HG03060 (cell line): ENCODE data around the gene C20orf144.

ENCODE experiments used
- ATAC-seq: cut with Tn5 transposase; IDR thresholded peaks from one replicate; pipeline ENCODE4 v1.9.1; 2021; ENCODE audit warnings: low read depth, moderate number of reproducible peaks; ENCODE audit not compliant: unreplicated experiment

Gene C20orf144

DNA sequence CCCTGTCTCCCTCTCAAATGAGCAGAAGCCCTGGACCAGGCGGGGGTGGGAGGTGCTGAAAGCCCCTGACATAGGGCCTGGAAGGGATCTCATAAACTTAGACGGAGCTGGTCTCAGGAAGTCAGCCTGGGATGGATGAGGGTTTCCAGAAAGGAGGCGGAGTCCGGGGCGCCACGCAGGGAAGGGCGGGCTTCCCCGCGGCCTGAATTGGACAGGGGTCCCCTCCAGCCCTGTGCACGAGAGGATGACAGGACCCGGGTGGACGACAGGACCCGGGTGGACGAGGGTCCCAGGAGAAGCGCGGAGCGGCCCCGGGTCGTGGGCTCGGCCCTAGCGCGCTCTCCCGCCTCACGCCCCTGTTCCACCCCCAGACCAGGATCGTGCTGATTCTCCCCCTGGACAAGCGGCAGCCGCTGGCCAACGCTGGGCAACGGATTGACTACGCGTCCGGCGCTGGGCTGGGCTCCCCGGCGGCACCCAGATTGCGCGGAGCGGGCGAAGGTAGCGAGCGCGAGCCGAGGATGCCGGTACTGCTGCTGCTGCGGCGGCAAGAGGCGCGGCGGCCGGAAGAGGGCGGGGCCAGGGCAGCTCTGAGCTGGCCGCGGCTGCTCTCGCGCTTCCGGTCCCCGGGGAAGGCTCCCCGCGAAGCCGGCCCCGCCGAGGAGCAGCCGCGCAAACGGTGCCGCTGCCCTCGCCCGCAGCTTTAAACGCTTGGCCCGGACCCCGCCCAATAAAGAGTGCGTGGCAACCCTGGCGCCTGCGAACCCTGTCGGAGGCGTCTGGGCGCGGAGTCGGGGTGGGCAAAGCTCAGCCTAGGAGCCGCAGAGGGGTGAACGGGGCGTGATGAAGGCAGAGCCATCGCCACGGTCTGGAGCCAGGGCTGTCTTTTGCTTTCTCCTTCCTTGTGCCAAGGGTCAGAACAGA, 1.3 kb downstream of the C20orf144 start:
- ATAC-seq: no peak

DNA sequence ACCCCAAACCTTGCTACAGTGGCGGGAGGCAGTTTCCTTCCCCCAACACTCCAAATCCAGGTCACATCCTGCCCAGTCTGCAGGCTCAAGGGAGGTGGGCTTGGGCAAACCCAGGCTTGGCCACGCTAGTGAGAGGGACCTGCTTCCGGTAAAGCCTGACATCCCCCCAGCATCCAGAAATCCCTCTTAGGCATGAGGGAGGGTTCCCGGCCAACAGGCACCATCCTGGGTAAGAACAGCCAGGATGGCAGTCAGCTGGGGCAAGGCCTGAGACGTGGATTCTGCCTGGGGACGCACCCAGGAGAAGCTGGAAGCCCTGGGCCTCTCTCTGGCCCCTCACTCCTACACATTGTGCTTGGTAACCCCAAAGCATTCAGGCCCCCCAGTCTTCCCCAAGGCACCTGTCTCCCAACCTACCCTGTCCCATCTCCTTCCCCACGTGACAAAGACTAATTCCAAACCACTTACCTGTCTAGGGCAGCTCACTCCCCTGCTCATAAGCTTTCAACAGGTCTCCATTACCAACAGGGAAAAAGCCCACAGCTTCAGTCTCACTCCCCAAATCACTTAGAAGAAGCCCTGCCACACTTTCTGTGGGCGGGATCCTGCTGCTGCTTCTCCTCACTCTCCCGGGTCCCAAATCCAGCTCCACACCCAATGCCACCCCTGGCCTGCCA, 2.1 kb downstream of the C20orf144 start:
- ATAC-seq: no peak

DNA sequence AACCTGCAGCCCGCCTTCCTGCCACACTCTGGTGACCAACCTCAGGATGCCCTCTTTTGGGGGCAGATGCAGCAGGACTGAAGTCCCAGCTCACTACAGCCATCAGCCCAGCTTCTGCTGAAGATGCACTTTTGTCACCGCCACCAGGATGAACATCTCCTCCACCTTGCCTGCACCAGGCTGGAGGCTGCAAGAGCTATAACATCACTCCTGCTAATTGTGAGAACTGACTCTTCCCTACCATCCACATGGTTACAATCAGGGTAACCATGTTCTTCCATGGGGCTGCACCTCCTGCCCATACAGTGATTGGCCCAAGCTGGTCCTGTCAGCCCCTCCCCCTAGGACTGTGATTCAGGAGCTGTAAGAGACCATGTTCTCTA, 2.6 kb downstream of the C20orf144 start:
- no peak for ATAC-seq

DNA sequence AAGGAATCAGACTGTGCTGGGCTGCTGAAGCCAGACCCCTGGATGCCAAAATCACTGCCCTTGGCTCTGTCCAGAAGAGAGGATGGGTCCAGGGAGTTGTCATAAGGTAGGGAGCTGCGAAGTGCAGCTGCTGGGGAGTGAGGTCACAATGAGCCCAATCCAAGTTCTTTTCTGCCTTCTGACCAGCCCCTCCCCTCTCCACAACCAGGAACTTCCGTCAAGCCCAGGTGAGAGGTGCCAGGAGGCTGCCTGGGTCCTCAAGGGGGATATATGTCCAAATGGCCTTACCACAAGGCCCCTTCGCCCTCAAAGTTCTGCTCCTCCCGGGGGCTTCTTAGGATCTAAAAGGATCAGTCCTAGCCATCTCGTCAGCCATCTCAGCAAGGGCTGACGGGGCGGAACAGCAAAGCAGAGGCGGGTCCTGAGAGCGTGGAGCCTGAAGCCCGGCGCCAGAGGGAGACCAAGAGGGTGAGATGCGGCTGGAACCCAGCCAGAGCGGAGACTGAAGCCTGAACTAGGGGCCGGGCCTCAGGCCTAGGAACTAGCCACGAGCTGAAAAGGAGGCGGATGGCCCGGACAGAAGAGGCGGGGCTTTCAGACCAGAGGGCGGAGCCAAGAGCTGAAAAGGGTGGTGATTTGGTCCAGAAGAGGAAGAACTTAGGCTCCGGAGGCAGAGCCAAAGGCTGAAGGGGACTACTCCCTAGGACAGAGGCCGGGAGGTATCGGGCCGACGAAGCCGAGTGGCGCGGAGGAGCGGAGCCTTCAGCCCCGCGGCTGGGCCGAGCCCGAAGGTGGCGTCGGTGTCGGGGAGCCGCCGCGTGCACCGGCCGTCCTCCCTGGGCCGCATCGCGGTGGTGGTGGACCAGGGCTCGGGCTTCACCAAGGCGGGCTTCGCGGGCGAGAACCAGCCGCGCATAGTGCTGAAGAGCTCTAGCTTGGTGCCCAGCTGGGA, 4.4 kb downstream of the C20orf144 start, which contains the start of gene ACTL10:
ACTL10 (plus strand) TSS at position 651 of the 952 bp plus-strand sequence. CDS start 555 bp downstream, outside the sequence.
- ATAC-seq: peak; percentile 70

DNA sequence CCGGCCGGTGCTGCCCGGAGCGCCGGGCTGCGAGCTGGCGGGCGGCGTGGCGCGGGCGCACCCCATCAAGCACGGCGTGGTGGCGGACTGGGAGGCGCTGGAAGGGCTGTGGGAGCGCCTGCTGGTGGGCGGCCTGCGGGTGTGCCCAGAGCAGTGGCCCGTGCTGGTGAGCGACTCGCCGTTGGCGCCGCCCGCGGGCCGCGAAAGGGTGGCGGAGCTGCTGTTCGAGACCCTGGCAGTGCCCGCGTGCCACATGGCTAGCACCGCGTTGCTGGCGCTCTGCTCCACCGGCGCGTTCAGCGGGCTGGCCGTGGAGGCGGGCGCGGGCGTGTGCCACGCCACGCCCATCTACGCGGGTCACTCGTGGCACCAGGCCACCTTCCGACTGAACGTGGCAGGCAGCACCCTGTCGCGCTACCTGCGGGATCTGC, 5.1 kb downstream of the C20orf144 start:
- peak; percentile 2 for ATAC-seq

DNA sequence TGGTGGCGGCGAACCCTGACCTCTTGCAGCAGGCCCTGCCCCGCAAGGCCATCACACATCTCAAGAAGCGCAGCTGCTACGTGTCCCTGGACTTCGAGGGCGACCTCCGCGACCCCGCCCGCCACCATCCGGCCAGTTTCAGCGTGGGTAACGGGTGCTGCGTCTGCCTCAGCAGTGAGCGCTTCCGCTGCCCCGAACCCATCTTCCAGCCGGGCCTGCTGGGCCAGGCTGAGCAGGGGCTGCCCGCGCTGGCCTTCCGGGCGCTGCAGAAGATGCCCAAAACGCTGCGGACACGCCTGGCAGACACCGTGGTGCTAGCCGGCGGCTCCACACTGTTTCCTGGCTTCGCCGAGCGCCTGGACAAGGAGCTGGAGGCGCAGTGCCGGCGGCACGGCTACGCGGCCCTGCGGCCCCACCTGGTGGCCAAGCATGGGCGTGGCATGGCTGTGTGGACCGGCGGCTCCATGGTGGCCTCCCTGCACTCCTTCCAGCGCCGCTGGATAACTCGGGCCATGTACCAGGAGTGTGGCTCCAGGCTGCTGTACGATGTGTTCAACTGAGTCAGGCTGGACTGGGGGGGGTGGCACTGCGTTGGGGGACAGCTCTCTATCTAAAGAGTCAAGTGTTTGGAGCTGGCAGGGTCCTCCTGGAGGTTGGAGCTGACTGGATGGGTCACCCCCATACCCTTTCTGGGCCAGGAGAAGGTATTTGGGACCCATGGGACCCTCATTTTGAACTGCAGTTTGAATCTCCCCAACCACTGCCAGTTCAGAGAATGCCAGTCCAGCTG, 5.7 kb downstream of the C20orf144 start:
- ATAC-seq: no peak

DNA sequence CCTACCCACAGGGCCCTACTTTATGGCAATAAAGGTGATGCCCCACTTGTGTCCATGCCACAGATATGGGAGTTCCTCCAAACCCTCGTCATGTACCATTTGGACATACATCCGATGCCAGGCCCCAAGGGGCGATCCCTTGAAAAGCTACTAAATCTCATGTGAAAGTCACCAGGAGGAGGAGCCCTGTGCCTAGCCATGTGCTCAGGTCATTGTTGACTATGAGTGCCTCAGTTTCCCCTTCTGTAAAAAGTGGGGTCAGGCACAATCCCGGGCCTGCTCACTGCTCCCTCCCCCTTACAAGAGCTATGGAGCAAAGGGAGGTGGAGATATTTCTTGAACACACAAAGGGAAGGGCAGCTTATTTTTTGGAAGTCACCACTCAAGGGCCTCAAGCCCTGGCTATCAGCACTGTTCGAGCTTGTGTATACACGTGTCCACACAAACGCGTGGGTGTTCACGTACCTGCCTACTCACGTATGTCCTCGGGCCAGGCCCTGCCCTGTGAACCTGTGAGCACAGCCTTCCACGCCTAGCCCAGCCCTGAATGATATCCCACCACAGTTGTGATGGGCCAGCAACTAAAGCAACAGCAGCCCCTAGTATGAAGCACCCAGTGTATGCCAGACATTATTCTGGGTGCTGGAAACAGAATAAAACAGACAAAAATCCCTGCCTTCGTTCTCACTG, 6.5 kb downstream of the C20orf144 start:
- no peak for ATAC-seq

DNA sequence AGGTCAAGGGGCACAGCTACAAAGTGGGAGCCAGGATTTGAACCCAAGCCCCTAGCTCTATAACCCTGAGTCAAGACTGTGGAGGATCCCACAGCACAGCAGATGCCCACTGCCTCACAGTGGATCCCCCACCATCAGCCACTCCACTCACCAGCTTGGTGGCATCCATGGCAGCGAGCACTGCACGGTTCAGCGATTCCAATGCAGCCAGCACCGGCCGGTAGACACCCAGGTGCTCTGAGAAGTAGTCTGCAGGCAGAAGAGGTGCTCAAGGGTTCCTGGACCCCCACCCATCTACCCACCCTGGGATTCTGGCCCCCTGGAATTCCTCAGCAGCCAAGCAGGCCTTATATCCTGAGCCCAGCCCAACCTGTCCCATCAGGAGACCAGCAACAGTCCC, 7.1 kb downstream of the C20orf144 start:
- no peak for ATAC-seq

DNA sequence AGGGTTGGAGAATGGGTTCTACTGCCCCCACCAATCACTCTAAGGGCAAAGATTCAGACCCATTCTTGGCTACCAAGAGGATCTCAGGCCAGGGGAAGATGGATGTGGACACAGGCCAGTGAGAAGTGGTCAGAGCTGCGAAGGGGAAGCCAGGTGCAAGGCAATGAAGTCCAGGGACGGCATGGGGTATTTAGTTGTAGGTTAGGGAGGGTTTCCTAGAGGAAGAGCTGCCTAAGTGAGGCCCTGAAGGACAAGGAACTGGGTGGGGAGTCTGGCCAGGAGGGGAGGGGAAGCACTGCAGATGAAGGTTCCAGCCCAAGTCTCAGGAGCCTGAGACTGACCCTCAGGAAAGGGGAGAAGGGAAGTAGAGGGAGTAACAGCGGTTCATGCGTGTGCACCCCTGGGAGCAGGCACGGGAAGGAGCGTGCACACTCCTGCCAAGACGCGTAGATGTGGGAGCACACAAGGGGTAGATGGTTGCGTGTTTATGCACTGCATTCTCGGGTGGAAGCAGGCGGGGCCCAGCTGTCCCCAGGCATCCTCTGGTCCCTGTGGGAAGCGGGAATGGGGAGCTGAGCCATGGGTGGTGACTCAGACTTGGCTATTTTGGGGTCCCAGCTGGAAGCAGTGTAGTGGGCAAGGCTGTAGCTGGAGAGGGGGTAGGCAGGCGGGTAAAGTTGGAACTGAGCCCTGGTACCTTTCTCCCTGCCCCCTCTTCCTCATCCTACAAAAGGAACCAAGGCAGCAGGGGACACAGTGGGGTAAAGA, 7.9 kb downstream of the C20orf144 start:
- no peak for ATAC-seq

DNA sequence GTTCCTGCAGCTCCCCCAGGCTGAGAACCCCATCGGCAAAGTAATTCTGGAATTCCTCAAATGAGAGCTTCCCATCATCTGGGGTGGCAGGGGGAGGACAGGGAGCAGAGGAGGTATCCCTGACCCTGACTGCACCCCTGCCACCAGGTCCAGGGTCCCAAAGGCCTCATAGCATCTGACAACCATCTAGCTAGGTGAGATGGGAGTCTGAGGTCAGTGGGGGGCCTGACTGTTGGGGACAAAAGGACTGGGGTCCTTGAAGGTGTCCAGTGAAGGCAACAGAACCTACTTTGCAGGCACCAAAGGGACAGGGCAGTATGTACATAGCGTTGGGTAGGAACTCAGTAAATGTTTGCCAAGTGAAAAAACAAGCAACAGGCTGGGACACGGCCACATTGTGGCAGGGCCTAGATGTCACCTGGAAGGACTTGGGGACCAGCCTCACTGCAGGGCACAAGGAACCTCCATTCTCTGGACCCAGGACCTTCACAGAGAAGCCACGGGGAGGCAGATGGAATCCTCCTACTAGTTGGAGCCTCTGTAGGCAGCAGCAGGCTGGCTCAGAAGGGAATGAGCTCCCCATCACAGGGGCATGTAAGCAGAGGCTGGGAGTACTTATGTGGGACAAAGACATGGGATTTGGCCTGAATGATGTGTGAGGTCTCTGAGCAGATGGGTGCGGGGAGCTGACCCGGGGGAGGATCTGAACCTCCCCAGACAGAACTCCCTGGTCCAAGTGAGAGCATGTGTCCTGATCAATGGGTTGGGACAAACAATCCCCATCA, 8.8 kb downstream of the C20orf144 start:
- no peak for ATAC-seq

DNA sequence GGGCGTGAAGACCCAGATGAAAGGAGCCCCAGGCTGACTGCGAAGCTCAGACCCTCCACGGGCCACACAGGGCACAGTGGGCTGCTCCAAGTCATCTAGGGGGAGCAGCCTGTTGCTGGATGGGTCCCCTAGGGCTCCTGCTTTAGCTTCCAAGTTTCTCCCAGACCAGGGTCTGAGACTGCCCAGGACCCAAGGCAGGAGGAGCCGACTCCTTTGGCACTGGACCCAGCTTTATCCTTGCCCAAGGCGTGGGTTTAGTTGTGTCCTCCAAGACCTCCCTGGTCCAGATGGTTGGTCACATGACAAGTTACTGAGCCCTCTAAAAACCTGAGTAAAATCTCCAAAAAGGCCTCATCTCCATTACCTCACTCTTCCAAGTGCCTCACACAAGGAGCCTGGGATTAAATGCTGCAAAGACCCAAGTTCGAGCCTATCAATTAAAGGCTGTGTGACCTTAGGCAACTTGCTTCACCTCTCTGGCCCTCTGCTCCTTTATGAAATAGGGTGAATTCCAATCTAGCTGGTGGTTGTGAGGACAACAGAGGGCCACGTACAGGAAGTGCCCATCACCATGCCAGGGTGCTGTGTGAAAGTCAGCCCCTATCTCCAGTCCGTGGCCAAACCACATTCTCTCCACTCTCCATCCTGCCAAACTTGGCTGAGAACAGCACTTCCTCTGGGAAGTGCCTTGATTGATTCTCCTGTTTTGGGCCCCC, 9.6 kb downstream of the C20orf144 start:
- ATAC-seq: no peak

DNA sequence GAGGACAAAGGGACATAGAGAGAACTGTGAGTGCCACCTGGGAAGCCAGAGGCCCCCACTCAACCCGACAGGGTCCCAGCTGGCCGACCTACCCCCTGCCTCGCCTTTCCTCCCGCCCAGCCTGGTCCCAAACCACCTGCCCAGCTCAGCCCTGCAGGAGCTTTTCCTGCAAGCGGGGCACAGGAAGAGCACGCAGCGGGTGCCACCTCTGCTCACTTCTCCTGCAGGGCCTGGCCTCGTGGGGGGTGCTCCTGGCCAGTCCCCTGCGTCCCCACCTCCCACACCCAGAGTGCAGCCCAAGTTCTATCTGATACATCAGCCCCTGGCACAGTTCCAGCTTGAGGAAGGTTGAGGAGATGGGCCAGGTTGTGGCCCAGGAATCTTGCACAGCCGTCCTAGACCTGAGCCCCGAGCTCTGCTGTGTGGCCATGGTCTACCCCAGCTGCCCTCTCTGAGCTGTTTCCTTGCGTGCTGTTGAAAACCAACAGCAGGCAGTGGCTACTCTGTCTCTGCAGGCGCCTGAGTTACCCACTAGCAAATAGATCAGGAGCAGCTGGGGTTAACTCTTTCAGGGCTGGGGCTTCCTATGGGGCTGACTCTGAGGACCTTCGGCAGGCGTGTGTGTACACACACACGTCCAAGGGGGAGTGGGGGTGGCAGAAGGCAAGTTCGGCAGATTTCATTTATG, 10.4 kb downstream of the C20orf144 start:
- no peak for ATAC-seq

DNA sequence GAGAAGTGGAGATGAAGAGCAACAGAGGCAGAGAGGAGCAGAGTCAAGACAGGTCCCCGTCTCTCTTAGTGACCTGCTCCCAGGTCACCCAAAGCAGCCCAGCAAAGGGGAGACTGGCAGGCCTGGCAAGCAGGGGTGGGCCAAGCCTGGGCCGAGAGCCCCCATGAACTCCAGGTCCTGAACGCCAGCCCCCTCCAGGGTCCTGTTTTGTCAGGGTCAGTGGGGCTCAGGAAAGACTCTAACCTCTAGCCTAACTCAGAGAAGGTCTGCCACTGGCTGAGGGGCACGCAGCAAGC, 10.9 kb downstream of the C20orf144 start:
- ATAC-seq: no peak

DNA sequence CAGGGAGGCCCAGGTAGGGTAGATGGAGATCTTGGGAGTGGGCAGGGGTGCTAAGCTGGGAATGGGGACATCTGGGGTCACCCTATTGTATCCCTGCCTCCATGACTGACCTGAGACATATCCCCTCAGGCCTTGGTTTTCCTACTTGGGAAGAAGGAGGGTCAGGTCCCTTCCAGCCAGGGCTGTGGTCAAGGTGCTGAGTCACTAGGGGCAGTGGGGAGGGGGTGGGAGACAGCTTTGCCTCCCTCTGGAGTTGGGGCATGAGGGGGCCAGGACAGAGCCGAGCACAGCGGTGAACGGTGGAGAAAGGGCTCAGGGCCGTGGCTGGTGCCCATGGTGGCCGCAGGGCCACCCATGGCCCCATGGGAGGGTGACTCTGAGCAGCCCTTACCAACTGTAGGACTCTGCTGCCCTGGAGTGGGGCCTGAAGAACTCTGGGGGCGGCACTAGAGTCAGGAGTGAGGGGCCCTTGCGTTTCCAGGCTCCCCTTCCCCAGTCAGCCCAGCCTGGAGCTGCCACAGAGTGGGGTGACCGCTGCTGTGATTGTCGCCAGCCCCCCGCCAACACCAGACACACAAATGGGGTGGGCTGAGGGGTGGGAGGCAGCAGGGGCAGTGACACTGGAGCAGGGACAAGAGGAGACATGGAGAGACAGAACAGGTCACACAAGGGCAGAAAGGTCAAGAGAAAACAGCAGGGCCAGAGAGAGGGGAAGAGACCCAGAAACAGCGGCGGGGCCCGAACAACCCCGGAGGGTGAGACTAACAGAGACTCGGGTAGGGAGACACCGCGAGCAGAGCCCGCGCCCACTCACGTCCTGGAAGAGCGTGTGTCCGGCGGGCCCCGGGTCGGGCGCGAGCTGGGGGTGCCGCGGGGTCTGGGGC, 11.5 kb downstream of the C20orf144 start:
- no peak for ATAC-seq

DNA sequence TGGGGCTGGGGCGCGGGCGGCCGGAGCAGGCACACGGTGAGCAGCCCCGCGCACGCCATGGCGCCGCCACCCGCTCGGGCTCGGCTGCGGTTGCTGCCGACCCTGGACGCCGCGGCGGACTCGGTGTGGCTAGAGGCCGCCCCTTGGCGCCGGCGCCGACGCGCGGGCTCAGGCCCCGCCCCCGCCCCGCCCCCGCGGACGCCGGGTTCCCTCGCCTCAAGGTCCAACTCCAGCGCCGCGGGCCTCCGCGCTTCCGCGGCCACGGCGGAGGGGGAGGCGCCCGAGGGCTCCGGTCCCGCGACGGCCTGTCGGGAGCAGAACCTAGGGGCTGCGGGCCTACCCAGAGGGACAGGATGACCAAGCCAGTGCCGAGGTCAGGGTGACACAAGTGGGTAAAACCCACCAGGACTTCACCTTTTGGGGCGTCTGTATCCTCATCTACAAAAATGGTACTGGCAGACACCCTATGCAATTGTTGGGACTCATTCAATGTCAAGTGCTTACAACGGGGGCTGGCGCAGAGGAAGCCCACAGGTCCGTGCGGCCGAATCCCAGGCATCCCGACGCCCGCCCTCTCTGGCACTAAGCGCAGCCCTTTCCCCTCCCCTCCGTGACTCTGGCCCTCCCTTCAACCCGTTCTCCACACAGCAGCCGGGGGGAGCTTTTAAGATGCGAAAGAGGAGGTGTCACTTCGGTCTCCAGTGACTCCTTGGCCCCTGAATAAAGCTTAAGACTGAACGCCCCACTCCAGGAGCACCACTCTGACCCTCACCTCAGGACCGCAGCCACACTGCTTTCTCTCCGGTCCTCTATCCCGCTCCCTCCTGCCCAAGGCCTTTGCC, 12.4 kb downstream of the C20orf144 start, which contains the start of gene NECAB3:
NECAB3 (minus strand) TSS at position 135 of the 842 bp plus-strand sequence; CDS start at position 59, 76 bp downstream.
- ATAC-seq: no peak
